Smooth muscle cell (in vitro differentiated cells): Measurements from ENCODE around the gene CD109. TPM values are rescaled to one million over a fixed set of nuclear protein-coding genes. Genes with fewer than 3 reads are reported as not detected.

Source experiments
- DNase-seq: peaks from one replicate; lab custom pipeline; 2025; ENCODE audit not compliant: unreplicated experiment; lab: John Stamatoyannopoulos, UW
- H2AFZ ChIP-seq: fragments of 200-600 bp; sonication (generic); 2 replicates; pipeline ENCODE4 v1.6.0; 2016; ENCODE audit warnings: antibody characterized with exemption, low read depth, mild to moderate bottlenecking
- H3F3A ChIP-seq: fragments of 200-600 bp; sonication (generic); 2 replicates; pipeline ENCODE4 v1.6.0; 2017; ENCODE audit warnings: antibody characterized with exemption, low read depth
- H3K27ac ChIP-seq: fragments of 200-600 bp; sonication (generic); 2 replicates; pipeline ENCODE4 v1.5.1; 2016; ENCODE audit warnings: low read depth, mild to moderate bottlenecking
- H3K27me3 ChIP-seq: fragments of 200-600 bp; sonication (generic); 2 replicates; pipeline ENCODE4 v1.6.1; 2016; ENCODE audit warnings: low read depth, mild to moderate bottlenecking
- H3K36me3 ChIP-seq: fragments of 200-600 bp; sonication (generic); 2 replicates; pipeline ENCODE4 v1.5.1; 2016; ENCODE audit warnings: low read depth
- H3K4me1 ChIP-seq: fragments of 200-600 bp; sonication (generic); 2 replicates; pipeline ENCODE4 v1.5.1; 2016; ENCODE audit warnings: low read depth
- H3K4me2 ChIP-seq: fragments of 200-600 bp; sonication (generic); 2 replicates; pipeline ENCODE4 v1.6.0; 2016; ENCODE audit warnings: mild to moderate bottlenecking
- H3K4me3 ChIP-seq: fragments of 200-600 bp; sonication (generic); 2 replicates; pipeline ENCODE4 v1.5.1; 2016; ENCODE audit warnings: mild to moderate bottlenecking
- H3K79me2 ChIP-seq: fragments of 200-600 bp; sonication (generic); 2 replicates; pipeline ENCODE4 v1.6.0; 2016; ENCODE audit warnings: low read depth, mild to moderate bottlenecking
- H3K9ac ChIP-seq: fragments of 200-600 bp; sonication (generic); 2 replicates; pipeline ENCODE4 v1.6.0; 2016; ENCODE audit warnings: low read depth
- H3K9me3 ChIP-seq: fragments of 200-600 bp; sonication (generic); replicated peaks from 2 replicates; pipeline ENCODE4 v1.5.1; 2016; ENCODE audit warnings: low read depth
- H4K20me1 ChIP-seq: fragments of 200-600 bp; sonication (generic); 2 replicates; pipeline ENCODE4 v1.6.0; 2016; ENCODE audit warnings: low read depth
- CTCF ChIP-seq: fragments of 200-600 bp; sonication (generic); IDR thresholded peaks from 2 replicates; pipeline ENCODE4 v1.5.1; 2017; ENCODE audit warnings: borderline replicate concordance, mild to moderate bottlenecking, antibody characterized with exemption; ENCODE audit not compliant: insufficient read depth, poor library complexity, severe bottlenecking
- WGBS: methylation state at CpG from one replicate; pipeline ENCODE4 v1.1.7; 2016; ENCODE audit warnings: low lambda C conversion rate; 5-methylcytosine and 5-hydroxymethylcytosine counted together
- polyA plus RNA-seq: library from polyadenylated mRNA; unstranded; fragments of >200 nt; fragmentation: Nextera tagmentation; extraction: Ambion mirVana; gene quantifications from 2 replicates; pipeline ENCODE4 v1.2.1, GENCODE V29; 2016
- total RNA-seq: library from RNA; depleted of rRNA; stranded (reverse); fragments of >200 nt; gene quantifications from 2 replicates; pipeline ENCODE4 v1.2.3, GENCODE V29; 2014

CD109 gene
- total and polyA plus RNA-seq, 2 experiments from 2014 or later = 7.7 to 28.0 TPM

DNA sequence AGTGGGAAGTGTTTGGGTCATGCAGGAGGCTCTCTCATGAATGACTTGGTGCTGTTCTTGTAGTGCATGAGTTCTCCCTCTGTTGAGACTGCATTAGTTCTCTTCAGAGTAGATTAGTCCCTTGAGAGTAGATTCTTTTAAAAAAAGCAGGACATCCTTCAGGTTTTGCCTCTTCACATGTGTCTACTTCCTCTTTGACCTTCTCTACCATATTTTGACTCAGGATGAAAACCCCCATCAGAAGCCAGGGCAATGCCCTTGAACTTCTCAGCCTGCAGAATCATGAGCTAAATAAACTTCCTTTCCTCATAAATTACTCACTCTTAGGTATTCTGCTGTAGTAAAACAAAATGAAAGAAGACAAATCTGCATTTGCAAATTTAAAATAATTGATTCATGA is 170.3 kb downstream of the CD109 start:
- H3F3A ChIP-seq = no peaks in the 10 kb centered on the region
- H2AFZ ChIP-seq = no peak overlapping the region
- no peak overlapping the region for H3K27ac ChIP-seq
- no peak overlapping the region for H3K4me3 ChIP-seq
- DNase-seq = no peak
- H3K4me2 ChIP-seq = no peak overlapping the region
- H3K36me3 ChIP-seq = no peaks in the 10 kb centered on the region
- H3K9ac ChIP-seq = no peak overlapping the region
- no peaks in the 10 kb centered on the region for H3K27me3 ChIP-seq
- H3K79me2 ChIP-seq = no peaks in the 10 kb centered on the region
- TF ChIP-seq CTCF = no peak
- H4K20me1 ChIP-seq = no peaks in the 10 kb centered on the region
- no peaks in the 10 kb centered on the region for H3K4me1 ChIP-seq
- no peaks in the 10 kb centered on the region for H3K9me3 ChIP-seq

- H3K4me2 ChIP-seq = no peak overlapping the region
- no peak overlapping the region for H3K9ac ChIP-seq
- no peaks in the 10 kb centered on the region for H3K36me3 ChIP-seq
- no peak overlapping the region for H2AFZ ChIP-seq
- no peak overlapping the region for H3K27ac ChIP-seq
- no peaks in the 10 kb centered on the region for H3K9me3 ChIP-seq
- no peaks in the 10 kb centered on the region for H3K79me2 ChIP-seq
- H3K27me3 ChIP-seq = no peaks in the 10 kb centered on the region
- no peak overlapping the region for H3K4me3 ChIP-seq
- no peak for TF ChIP-seq CTCF
- WGBS = 85% methylated on average over 3 of the region's 3 CpGs
- no peaks in the 10 kb centered on the region for H3F3A ChIP-seq
- H4K20me1 ChIP-seq = no peaks in the 10 kb centered on the region
- H3K4me1 ChIP-seq = no peaks in the 10 kb centered on the region
- DNase-seq = no peak
These were observed 171.4 kb downstream of the CD109 start for GRCh38 chr6:73867411-73867810.

GRCh38 chr6:73870907-73871306 is 174.9 kb downstream of the CD109 start:
- Histone ChIP-seq H3K4me1 (no peaks in the 10 kb centered on the region), H2AFZ (no peak overlapping the region), H3K4me3 (no peak overlapping the region), H3F3A (no peaks in the 10 kb centered on the region), H3K79me2 (no peaks in the 10 kb centered on the region), H3K27me3 (no peaks in the 10 kb centered on the region), H3K9ac (no peak overlapping the region), H3K36me3 (no peaks in the 10 kb centered on the region), H4K20me1 (no peaks in the 10 kb centered on the region), H3K27ac (no peak overlapping the region), H3K9me3 (no peaks in the 10 kb centered on the region), H3K4me2 (no peak overlapping the region)
- 82% methylated on average over 3 of the region's 3 CpGs for WGBS
- no peak for TF ChIP-seq CTCF
- DNase-seq = no peak

GRCh38 chr6:73873081-73873480 is 177.1 kb downstream of the CD109 start:
- H3K4me3 ChIP-seq = no peak overlapping the region
- H3K9me3 ChIP-seq = no peaks in the 10 kb centered on the region
- H2AFZ ChIP-seq = no peak overlapping the region
- TF ChIP-seq CTCF = no peak
- no peak overlapping the region for H3K27ac ChIP-seq
- no peaks in the 10 kb centered on the region for H4K20me1 ChIP-seq
- H3K4me1 ChIP-seq = no peaks in the 10 kb centered on the region
- no peak for DNase-seq
- no peak overlapping the region for H3K9ac ChIP-seq
- H3K79me2 ChIP-seq = no peaks in the 10 kb centered on the region
- H3K27me3 ChIP-seq = no peaks in the 10 kb centered on the region
- H3F3A ChIP-seq = no peaks in the 10 kb centered on the region
- no peak overlapping the region for H3K4me2 ChIP-seq
- no peaks in the 10 kb centered on the region for H3K36me3 ChIP-seq

Other genes with a start within 250 kb of the CD109 start
- gene CGAS, start 243.9 kb upstream of the CD109 start, total RNA-seq = 1.8 and 2.6 TPM in 2 replicates
- gene CGAS, start 243.9 kb upstream of the CD109 start, polyA plus RNA-seq = 0.87 and 1.6 TPM in 2 replicates
- gene MTO1, start 234.5 kb upstream of the CD109 start, total RNA-seq = 23.6 and 27.6 TPM in 2 replicates
- 16.5 TPM in 2 replicates for gene MTO1, start 234.5 kb upstream of the CD109 start, polyA plus RNA-seq
- 8,046 and 9,106 TPM in 2 replicates for gene EEF1A1, start 175.2 kb upstream of the CD109 start, total RNA-seq
- gene EEF1A1, start 175.2 kb upstream of the CD109 start, polyA plus RNA-seq = 2,147 and 2,255 TPM in 2 replicates
- gene SLC17A5, start 42.2 kb upstream of the CD109 start, total RNA-seq = 36.4 and 49.0 TPM in 2 replicates
- gene SLC17A5, start 42.2 kb upstream of the CD109 start, polyA plus RNA-seq = 27.6 and 39.9 TPM in 2 replicates